Neural progenitor cell (in vitro differentiated cells): Measurements from ENCODE around the gene HELQ. TPM values are rescaled to one million over a fixed set of nuclear protein-coding genes. Genes with fewer than 3 reads are reported as not detected.
A peak's percentile ranks its signal among the peaks of the same experiment; 100 is the strongest.

Source experiments
- DNase-seq: peaks from one replicate; pipeline ENCODE4 v3.0.0-alpha.2; 2016; ENCODE audit warnings: low spot score
- H2AFZ ChIP-seq: fragments of 200-600 bp; sonication (generic); replicated peaks from 2 replicates; pipeline ENCODE4 v1.6.1; 2016; ENCODE audit warnings: antibody characterized with exemption
- H3F3A ChIP-seq: fragments of 200-600 bp; sonication (generic); 2 replicates; pipeline ENCODE4 v1.6.1; 2016; ENCODE audit warnings: antibody characterized with exemption, low read depth
- H3K27ac ChIP-seq: fragments of 200-600 bp; sonication (generic); 2 replicates; pipeline ENCODE4 v1.5.1; 2016; ENCODE audit warnings: mild to moderate bottlenecking
- H3K27me3 ChIP-seq: fragments of 200-600 bp; sonication (generic); 2 replicates; pipeline ENCODE4 v1.6.1; 2016; ENCODE audit warnings: mild to moderate bottlenecking, moderate library complexity
- H3K36me3 ChIP-seq: fragments of 200-600 bp; sonication (generic); 2 replicates; pipeline ENCODE4 v1.5.1; 2016
- H3K4me1 ChIP-seq: fragments of 200-600 bp; sonication (generic); 2 replicates; pipeline ENCODE4 v1.6.1; 2016; ENCODE audit warnings: mixed run types
- H3K4me2 ChIP-seq: fragments of 200-600 bp; sonication (generic); 2 replicates; pipeline ENCODE4 v1.6.1; 2016
- H3K4me3 ChIP-seq: fragments of 200-600 bp; sonication (generic); 2 replicates; pipeline ENCODE4 v1.5.1; 2016
- H3K79me2 ChIP-seq: fragments of 200-600 bp; sonication (generic); 2 replicates; pipeline ENCODE4 v1.6.1; 2016; ENCODE audit warnings: low read depth
- H3K9ac ChIP-seq: fragments of 200-600 bp; sonication (generic); 2 replicates; pipeline ENCODE4 v1.6.1; 2016
- H3K9me3 ChIP-seq: fragments of 200-600 bp; sonication (generic); 2 replicates; pipeline ENCODE4 v1.5.1; 2016; ENCODE audit warnings: low read depth
- H4K20me1 ChIP-seq: fragments of 200-600 bp; sonication (generic); 2 replicates; pipeline ENCODE4 v1.6.1; 2016; ENCODE audit warnings: low read depth
- H3K27ac Mint-ChIP-seq: 3 replicates; pipeline ENCODE4 v1.8.0; 2021; ENCODE audit warnings: mixed read lengths
- H3K27me3 Mint-ChIP-seq: 2 replicates; pipeline ENCODE4 v1.8.0; 2022; ENCODE audit warnings: low read depth, mild to moderate bottlenecking, inconsistent platforms, moderate library complexity, mixed read lengths; ENCODE audit not compliant: insufficient read depth
- H3K36me3 Mint-ChIP-seq: 3 replicates; pipeline ENCODE4 v1.8.0; 2021; ENCODE audit warnings: mixed read lengths
- H3K4me1 Mint-ChIP-seq: 3 replicates; pipeline ENCODE4 v1.8.0; 2021; ENCODE audit warnings: mixed read lengths
- H3K4me3 Mint-ChIP-seq: 3 replicates; pipeline ENCODE4 v1.8.0; 2021; ENCODE audit warnings: mild to moderate bottlenecking, moderate library complexity, mixed read lengths
- H3K9me3 Mint-ChIP-seq: 3 replicates; pipeline ENCODE4 v1.8.0; 2020; ENCODE audit warnings: mixed read lengths
- EZH2 ChIP-seq: fragments of 200-600 bp; sonication (generic); IDR thresholded peaks from 2 replicates; pipeline ENCODE4 v1.6.1; 2017; ENCODE audit warnings: antibody characterized with exemption, mild to moderate bottlenecking, moderate library complexity
- EZH2phosphoT487 ChIP-seq: fragments of 200-600 bp; sonication (generic); IDR thresholded peaks from 2 replicates; pipeline ENCODE4 v1.6.1; 2017; ENCODE audit warnings: antibody characterized with exemption
- total RNA-seq: library from RNA; depleted of rRNA; stranded (reverse); fragments of >200 nt; gene quantifications from 2 replicates; pipeline ENCODE4 v1.2.3, GENCODE V29; 2015; ENCODE audit warnings: low replicate concordance
- TF ChIP-seq, protein P1 (sequence below): fragments of 200-600 bp; sonication (generic); IDR thresholded peaks from 2 replicates; pipeline ENCODE4 v1.5.1; 2017; ENCODE audit warnings: antibody characterized with exemption, mild to moderate bottlenecking

HELQ gene
- total RNA-seq, 1 donor from 2014 or later: 15.3 TPM

GRCh38 chr4:83393908-83394307, 61.7 kb downstream of the HELQ start:
- Mint-ChIP-seq H3K4me1 (peaks cover 12% of the 10 kb centered on the region), H3K9me3 (peaks cover 4% of the 10 kb centered on the region), H3K27ac (no peak overlapping the region), H3K36me3 (peaks cover 6% of the 10 kb centered on the region), H3K27me3 (peaks cover 9% of the 10 kb centered on the region), H3K4me3 (no peak overlapping the region)
- Histone ChIP-seq H3K9ac (no peak overlapping the region), H3K4me2 (no peak overlapping the region), H3K27me3 (peaks cover 61% of the 10 kb centered on the region), H3K9me3 (no peaks in the 10 kb centered on the region), H3K4me3 (no peak overlapping the region), H4K20me1 (no peaks in the 10 kb centered on the region), H3K27ac (no peak overlapping the region), H2AFZ (no peak overlapping the region), H3K79me2 (no peaks in the 10 kb centered on the region), H3F3A (no peaks in the 10 kb centered on the region), H3K36me3 (no peaks in the 10 kb centered on the region), H3K4me1 (peaks cover 10% of the 10 kb centered on the region)
- no peak for DNase-seq
- TF ChIP-seq EZH2phosphoT487 (no peak), EZH2 (no peak)
- TF ChIP-seq, protein P1, sequence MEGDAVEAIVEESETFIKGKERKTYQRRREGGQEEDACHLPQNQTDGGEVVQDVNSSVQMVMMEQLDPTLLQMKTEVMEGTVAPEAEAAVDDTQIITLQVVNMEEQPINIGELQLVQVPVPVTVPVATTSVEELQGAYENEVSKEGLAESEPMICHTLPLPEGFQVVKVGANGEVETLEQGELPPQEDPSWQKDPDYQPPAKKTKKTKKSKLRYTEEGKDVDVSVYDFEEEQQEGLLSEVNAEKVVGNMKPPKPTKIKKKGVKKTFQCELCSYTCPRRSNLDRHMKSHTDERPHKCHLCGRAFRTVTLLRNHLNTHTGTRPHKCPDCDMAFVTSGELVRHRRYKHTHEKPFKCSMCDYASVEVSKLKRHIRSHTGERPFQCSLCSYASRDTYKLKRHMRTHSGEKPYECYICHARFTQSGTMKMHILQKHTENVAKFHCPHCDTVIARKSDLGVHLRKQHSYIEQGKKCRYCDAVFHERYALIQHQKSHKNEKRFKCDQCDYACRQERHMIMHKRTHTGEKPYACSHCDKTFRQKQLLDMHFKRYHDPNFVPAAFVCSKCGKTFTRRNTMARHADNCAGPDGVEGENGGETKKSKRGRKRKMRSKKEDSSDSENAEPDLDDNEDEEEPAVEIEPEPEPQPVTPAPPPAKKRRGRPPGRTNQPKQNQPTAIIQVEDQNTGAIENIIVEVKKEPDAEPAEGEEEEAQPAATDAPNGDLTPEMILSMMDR: no peak

- H3K4me2 ChIP-seq: no peak overlapping the region
- no peak overlapping the region for H3K27ac ChIP-seq
- no peak overlapping the region for H2AFZ ChIP-seq
- Mint-ChIP-seq H3K4me1 (peaks cover 12% of the 10 kb centered on the region), H3K36me3 (peaks cover 2% of the 10 kb centered on the region), H3K9me3 (peaks cover 2% of the 10 kb centered on the region), H3K27me3 (peaks cover 5% of the 10 kb centered on the region), H3K27ac (no peak overlapping the region), H3K4me3 (no peak overlapping the region)
- peaks cover 12% of the 10 kb centered on the region for H3K4me1 ChIP-seq
- H3K27me3 ChIP-seq: peaks cover 75% of the 10 kb centered on the region
- no peaks in the 10 kb centered on the region for H4K20me1 ChIP-seq
- H3K4me3 ChIP-seq: no peak overlapping the region
- TF ChIP-seq EZH2 (no peak), EZH2phosphoT487 (no peak)
- TF ChIP-seq, protein P1: no peak
- peaks cover under 1% of the 10 kb centered on the region for H3F3A ChIP-seq
- no peak for DNase-seq
- no peaks in the 10 kb centered on the region for H3K79me2 ChIP-seq
- H3K9me3 ChIP-seq: no peaks in the 10 kb centered on the region
- no peaks in the 10 kb centered on the region for H3K36me3 ChIP-seq
- H3K9ac ChIP-seq: no peak overlapping the region
Measured at GRCh38 chr4:83392562-83392961, 63.1 kb downstream of the HELQ start.

- Mint-ChIP-seq H3K9me3 (no peaks in the 10 kb centered on the region), H3K4me1 (peaks cover 15% of the 10 kb centered on the region), H3K36me3 (no peaks in the 10 kb centered on the region), H3K27me3 (peaks cover 5% of the 10 kb centered on the region), H3K27ac (no peak overlapping the region), H3K4me3 (no peak overlapping the region)
- Histone ChIP-seq H3K4me3 (no peak overlapping the region), H3K9ac (no peak overlapping the region), H3K79me2 (no peaks in the 10 kb centered on the region), H3K27me3 (peaks cover 75% of the 10 kb centered on the region), H3K4me1 (peaks cover 22% of the 10 kb centered on the region), H2AFZ (no peak overlapping the region), H4K20me1 (no peaks in the 10 kb centered on the region), H3K4me2 (peak overlapping the region; percentile 30), H3K36me3 (no peaks in the 10 kb centered on the region), H3F3A (peaks cover 11% of the 10 kb centered on the region), H3K9me3 (no peaks in the 10 kb centered on the region), H3K27ac (no peak overlapping the region)
- no peak for DNase-seq
- TF ChIP-seq, protein P1: no peak
- TF ChIP-seq EZH2: no peak
- no peak for TF ChIP-seq EZH2phosphoT487
Measured at GRCh38 chr4:83390944-83391343, 64.7 kb downstream of the HELQ start.
